OCI-LY1 (cell line): ENCODE results near the gene AGR3.

Experiments used
- EZH2 ChIP-seq: fragments of 200-600 bp; sonication (generic), shearing (Covaris generic); IDR thresholded peaks from 2 replicates; pipeline ENCODE4 v1.8.0; 2017; ENCODE audit warnings: borderline replicate concordance, mixed run types, mild to moderate bottlenecking, antibody characterized with exemption, low read length, moderate library complexity, mixed read lengths
- TF ChIP-seq, protein P1 (sequence below): fragments of 200-600 bp; sonication (generic), shearing (Covaris generic); IDR thresholded peaks from 2 replicates; pipeline ENCODE4 v1.5.1; 2017; ENCODE audit warnings: mild to moderate bottlenecking, antibody characterized with exemption, low read length, moderate library complexity, mixed read lengths

DNA sequence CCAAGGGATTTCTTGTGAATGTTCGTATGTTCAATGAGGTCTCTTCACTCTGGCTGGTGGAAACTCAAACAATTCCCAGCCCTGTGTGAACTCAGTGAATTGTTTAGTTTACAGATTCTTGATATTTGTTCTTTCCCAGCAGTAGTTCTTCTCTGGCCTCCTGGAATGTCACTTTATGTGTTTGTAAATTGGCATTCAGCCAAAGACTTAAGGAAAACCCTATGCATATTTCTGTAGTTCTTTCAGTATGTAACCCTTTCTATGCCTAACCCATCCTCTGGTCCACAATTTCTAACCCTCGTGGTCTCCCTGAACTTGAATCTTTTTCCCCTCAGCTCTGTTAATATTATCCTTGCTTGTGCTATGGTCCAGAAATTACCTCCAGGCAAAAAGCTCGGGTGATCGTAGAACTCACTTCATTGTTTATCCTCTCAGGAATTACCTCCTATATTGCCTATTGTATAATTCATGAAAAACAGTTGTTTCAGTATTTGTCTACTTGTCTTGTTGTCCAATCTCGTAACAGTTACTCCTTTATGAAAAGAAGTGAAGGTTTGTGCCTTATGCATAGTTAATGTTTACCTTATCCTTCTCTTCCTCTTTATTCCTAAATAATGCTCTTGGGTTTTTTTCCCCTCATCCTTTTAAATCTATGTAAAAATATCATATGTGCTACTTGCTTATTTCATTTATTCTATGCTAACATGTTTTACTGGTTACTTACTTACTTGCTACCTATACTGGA, 23.7 kb upstream of the AGR3 start:
- TF ChIP-seq EZH2 = no peak
- TF ChIP-seq, protein P1, sequence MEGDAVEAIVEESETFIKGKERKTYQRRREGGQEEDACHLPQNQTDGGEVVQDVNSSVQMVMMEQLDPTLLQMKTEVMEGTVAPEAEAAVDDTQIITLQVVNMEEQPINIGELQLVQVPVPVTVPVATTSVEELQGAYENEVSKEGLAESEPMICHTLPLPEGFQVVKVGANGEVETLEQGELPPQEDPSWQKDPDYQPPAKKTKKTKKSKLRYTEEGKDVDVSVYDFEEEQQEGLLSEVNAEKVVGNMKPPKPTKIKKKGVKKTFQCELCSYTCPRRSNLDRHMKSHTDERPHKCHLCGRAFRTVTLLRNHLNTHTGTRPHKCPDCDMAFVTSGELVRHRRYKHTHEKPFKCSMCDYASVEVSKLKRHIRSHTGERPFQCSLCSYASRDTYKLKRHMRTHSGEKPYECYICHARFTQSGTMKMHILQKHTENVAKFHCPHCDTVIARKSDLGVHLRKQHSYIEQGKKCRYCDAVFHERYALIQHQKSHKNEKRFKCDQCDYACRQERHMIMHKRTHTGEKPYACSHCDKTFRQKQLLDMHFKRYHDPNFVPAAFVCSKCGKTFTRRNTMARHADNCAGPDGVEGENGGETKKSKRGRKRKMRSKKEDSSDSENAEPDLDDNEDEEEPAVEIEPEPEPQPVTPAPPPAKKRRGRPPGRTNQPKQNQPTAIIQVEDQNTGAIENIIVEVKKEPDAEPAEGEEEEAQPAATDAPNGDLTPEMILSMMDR = no peak
